Body of pancreas (tissue), 4 donors: Measurements from ENCODE around the gene C11orf98. TPM values are rescaled to one million over a fixed set of nuclear protein-coding genes. Genes with fewer than 3 reads are reported as not detected.

ENCODE experiments used
- ATAC-seq: fragments of 150-250 bp; one replicate; pipeline ENCODE4 v1.9.1; 2016
- DNase-seq, 4 donors: peaks; one replicate each; pipeline ENCODE4 v3.0.0-alpha.2; 2019
- H3K27ac ChIP-seq, 4 donors: fragments of 200-600 bp; sonication (generic); 1 replicate in 3 of 4; 2 replicates in 1 of 4; pipeline versions ENCODE4 v1.5.1 to v1.6.1; 2016 to 2019; ENCODE audit warnings: mild to moderate bottlenecking in 1 of 4, mixed read lengths in 1 of 4, moderate library complexity in 1 of 4
- H3K27me3 ChIP-seq, 2 donors: fragments of 200-600 bp; sonication (generic); one replicate each; pipeline ENCODE4 v1.6.0; 2016; ENCODE audit warnings: mild to moderate bottlenecking in 1 of 2
- H3K36me3 ChIP-seq, 2 donors: fragments of 200-600 bp; sonication (generic); replicated peaks in 1 of 2; 2 replicates each; pipeline ENCODE4 v1.5.1; 2016; ENCODE audit warnings: low read depth in 2 of 2; ENCODE audit not compliant: insufficient read depth in 1 of 2
- H3K4me1 ChIP-seq: fragments of 200-600 bp; sonication (generic); one replicate; pipeline ENCODE4 v1.6.0; 2016
- H3K4me3 ChIP-seq, 2 donors: fragments of 200-600 bp; sonication (generic); 1 replicate in 1 of 2; 2 replicates in 1 of 2; pipeline ENCODE4 v1.5.1; 2016 to 2019
- H3K9me3 ChIP-seq, 3 donors: fragments of 200-600 bp; sonication (generic); 1 replicate in 2 of 3; 2 replicates in 1 of 3; pipeline ENCODE4 v1.5.1; 2016
- CTCF ChIP-seq, 7 experiments: fragments of 450-650 bp in 4 of 7; fragments of 200-600 bp in 3 of 7; sonication (generic) in 3 of 7; IDR thresholded peaks; one replicate each; pipeline ENCODE4 v1.5.1; 2016 to 2019; ENCODE audit warnings: antibody characterized with exemption in 7 of 7
- POLR2A ChIP-seq, 3 donors: fragments of 450-650 bp; IDR thresholded peaks; one replicate each; pipeline ENCODE4 v1.6.1; 2016; ENCODE audit warnings: antibody characterized with exemption in 3 of 3, mild to moderate bottlenecking in 2 of 3
- WGBS, 2 donors: methylation state at CpG; one replicate each; pipeline ENCODE4 v1.1.5; 2017; 5-methylcytosine and 5-hydroxymethylcytosine counted together
- intact Hi-C: fragments of 100-400 bp; cut with DNase I; formaldehyde crosslinking; loops from one replicate; pipeline ENCODE4 v1.15.1; 2023
- total RNA-seq, 2 donors: library from RNA; depleted of rRNA; stranded (reverse); fragments of >200 nt; gene quantifications; one replicate each; pipeline ENCODE4 v1.1.0, GENCODE V29; 2016

The C11orf98 gene
- total RNA-seq, 2 donors from 2014 or later: 18.2 to 24.4 TPM

- Histone ChIP-seq H3K27me3 (no peaks in the 10 kb centered on the region), H3K36me3 (peaks cover 0 to 7% of the 10 kb centered on the region in 2 donors), H3K4me3 (no peak overlapping the region), H3K4me1 (peaks cover 48% of the 10 kb centered on the region), H3K27ac (peak overlapping the region in 1 of 4 donors; percentile 92), H3K9me3 (no peaks in the 10 kb centered on the region)
- intact Hi-C loops: no loop called here
- DNase-seq (no peak), ATAC-seq (no peak)
- TF ChIP-seq CTCF (IDR thresholded peaks at IDR 0.05): no peak
- WGBS, 2 donors: 91 to 94% methylated on average over 10 to 21 of the region's 24 CpGs
Observed at GRCh38 chr11:62648185-62648966, 16.6 kb downstream of the C11orf98 start.

DNA sequence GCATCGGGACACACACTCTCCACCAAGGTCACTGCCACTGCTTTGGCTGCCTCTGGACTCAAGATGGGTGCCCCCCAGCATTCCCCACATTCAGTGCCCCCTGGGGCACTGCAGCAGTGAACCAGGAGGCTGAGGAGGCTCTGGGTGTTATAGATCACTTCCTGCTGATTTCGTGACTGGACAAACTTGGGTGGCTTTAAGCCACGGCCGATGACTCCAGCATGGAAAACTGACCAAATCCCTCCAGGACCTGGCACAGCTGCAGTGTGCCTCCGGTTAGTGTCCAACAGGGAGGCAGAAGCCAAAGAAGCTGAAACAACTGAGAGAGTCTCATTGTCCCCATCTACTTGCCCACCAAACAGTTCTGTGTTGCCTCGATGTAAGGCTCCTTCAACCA is 17.4 kb downstream of the C11orf98 start:
- peak overlapping the region in 2 of 4 donors; percentile 79 to 92 for H3K27ac ChIP-seq
- TF ChIP-seq POLR2A (IDR thresholded peaks at IDR 0.05): no peak
- no peak for TF ChIP-seq CTCF (IDR thresholded peaks at IDR 0.05)

DNA sequence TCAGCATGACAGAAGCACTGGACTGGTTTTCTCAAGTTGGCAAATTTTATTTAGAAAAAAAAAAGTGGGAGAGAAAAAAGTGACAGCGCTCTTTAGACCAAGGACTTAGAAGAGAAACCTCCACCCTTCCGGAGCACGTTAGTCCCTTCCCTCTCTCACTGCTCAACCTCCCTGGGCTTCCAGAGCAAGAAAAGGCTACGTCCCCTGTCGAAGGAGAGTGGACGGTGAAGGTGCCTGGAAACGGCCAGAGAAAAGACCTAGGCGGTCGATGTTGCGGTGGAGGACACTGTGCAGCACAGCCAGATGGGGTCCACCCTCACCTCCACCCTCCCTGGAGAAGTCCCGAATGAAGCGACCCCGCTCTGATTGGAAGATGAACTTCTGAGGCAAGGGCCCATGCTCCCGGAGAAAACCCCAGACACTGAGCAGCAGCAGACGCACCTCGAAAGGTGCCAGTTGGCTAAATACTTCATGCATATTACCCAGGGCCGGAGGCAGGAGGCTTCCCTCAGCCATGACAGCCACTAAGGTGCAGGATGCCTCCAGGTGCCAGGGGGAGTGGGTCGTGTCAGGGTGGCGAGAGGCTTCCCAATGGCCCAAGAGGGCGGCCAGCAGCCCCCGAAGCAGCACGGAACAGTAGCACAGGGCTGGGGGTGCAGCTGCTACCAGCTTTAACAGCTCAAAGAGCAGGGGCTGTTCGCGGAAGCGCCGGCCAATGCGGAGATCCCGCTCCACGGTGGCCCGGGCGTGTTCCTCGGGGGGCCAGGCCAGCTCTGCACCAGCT is 18.0 kb downstream of the C11orf98 start:
- Histone ChIP-seq H3K9me3 (no peaks in the 10 kb centered on the region), H3K4me3 (no peak overlapping the region), H3K36me3 (peaks cover 0 to 7% of the 10 kb centered on the region in 2 donors), H3K27ac (peak overlapping the region in 3 of 4 donors; percentile 79 to 92 (median 87)), H3K4me1 (peaks cover 42% of the 10 kb centered on the region), H3K27me3 (no peaks in the 10 kb centered on the region)
- DNase-seq: peak in 2 of 4 donors; percentile 8 to 38
- intact Hi-C loops: no loop called here
- peak; percentile 15 for ATAC-seq
- TF ChIP-seq CTCF (IDR thresholded peaks at IDR 0.05) (no peak), POLR2A (IDR thresholded peaks at IDR 0.05) (no peak)
- 19 to 35% methylated on average over 11 to 32 of the region's 32 CpGs for WGBS, 2 donors

More for the DNA sequence above, 17.4 kb downstream of the C11orf98 start:
- Histone ChIP-seq H3K9me3 (no peaks in the 10 kb centered on the region), H3K4me3 (no peak overlapping the region), H3K27me3 (no peaks in the 10 kb centered on the region), H3K4me1 (peaks cover 48% of the 10 kb centered on the region), H3K36me3 (peaks cover 0 to 7% of the 10 kb centered on the region in 2 donors)
- intact Hi-C loops: no loop called here
- ATAC-seq (no peak), DNase-seq (no peak)
- 53% methylated on average over 6 of the region's 6 CpGs; no CpG with 5 or more reads in 1 of the 2 donors for WGBS, 2 donors

GRCh38 chr11:62645946-62646824 is 18.8 kb downstream of the C11orf98 start, which contains the start of gene GANAB:
GANAB (minus strand) TSS chr11:62646613; CDS start chr11:62646599, 14 bp downstream.
- intact Hi-C loops: no loop called here
- 0% methylated on average over 14 to 72 of the region's 73 CpGs for WGBS, 2 donors
- Histone ChIP-seq H3K27me3 (no peaks in the 10 kb centered on the region), H3K9me3 (no peaks in the 10 kb centered on the region), H3K36me3 (peaks cover 0 to 7% of the 10 kb centered on the region in 2 donors), H3K4me3 (peak within 1 kb of the TSS; percentile 84 to 98), H3K4me1 (peaks cover 34% of the 10 kb centered on the region), H3K27ac (peak within 1 kb of the TSS; percentile 79 to 92 (median 84))
- ATAC-seq: peak; percentile 99
- TF ChIP-seq CTCF (IDR thresholded peaks at IDR 0.05) (no peak), POLR2A (IDR thresholded peaks at IDR 0.05) (peak; percentile 63 to 89 (median 87))
- peak; percentile 99 to 100 (median 100) for DNase-seq
